Peyer's patch (tissue), 4 donors: ENCODE results near the gene TNPO3. TPM values are rescaled to one million over a fixed set of nuclear protein-coding genes. Genes with fewer than 3 reads are reported as not detected.

Source experiments
- DNase-seq, 3 donors: peaks; one replicate each; pipeline ENCODE4 v3.0.0-alpha.2; 2017 to 2019
- H3K27ac ChIP-seq, 4 donors: fragments of 200-600 bp; sonication (generic); one replicate each; pipeline ENCODE4 v1.5.1; 2016 to 2019
- H3K27me3 ChIP-seq, 2 donors: fragments of 200-600 bp; sonication (generic); one replicate each; pipeline ENCODE4 v1.5.1; 2019
- H3K36me3 ChIP-seq, 3 donors: fragments of 200-600 bp; sonication (generic); one replicate each; pipeline ENCODE4 v1.5.1; 2016 to 2019
- H3K4me1 ChIP-seq, 4 donors: fragments of 200-600 bp; sonication (generic); one replicate each; pipeline ENCODE4 v1.5.1; 2016 to 2019
- H3K4me3 ChIP-seq, 4 donors: fragments of 200-600 bp; sonication (generic); 1 replicate in 3 of 4; 2 replicates in 1 of 4; pipeline ENCODE4 v1.5.1; 2016 to 2019; ENCODE audit warnings: mild to moderate bottlenecking in 1 of 4
- H3K9me3 ChIP-seq, 4 donors: fragments of 200-600 bp; sonication (generic); one replicate each; pipeline ENCODE4 v1.5.1; 2016 to 2019; ENCODE audit warnings: mild to moderate bottlenecking in 1 of 4
- CTCF ChIP-seq, 6 experiments: fragments of 450-650 bp in 4 of 6; fragments of 200-600 bp in 2 of 6; sonication (generic) in 1 of 6; IDR thresholded peaks; one replicate each; pipeline ENCODE4 v1.5.1; 2017 to 2019; ENCODE audit warnings: antibody characterized with exemption in 6 of 6, mild to moderate bottlenecking in 3 of 6, moderate library complexity in 1 of 6
- POLR2A ChIP-seq, 2 donors: fragments of 450-650 bp; IDR thresholded peaks; one replicate each; pipeline ENCODE4 v1.5.1; 2017; ENCODE audit warnings: antibody characterized with exemption in 2 of 2, mild to moderate bottlenecking in 2 of 2, moderate library complexity in 2 of 2
- total RNA-seq, 4 donors: library from RNA; depleted of rRNA; stranded (reverse); fragments of >200 nt; gene quantifications; one replicate each; pipeline ENCODE4 v1.1.0, GENCODE V29; 2016

TNPO3 gene
- total RNA-seq, 4 donors from 2014 or later = 25.2 to 55.3 (median 42.1) TPM

GRCh38 chr7:128941323-128941890 lies 113.5 kb downstream of the TNPO3 start:
- Histone ChIP-seq H3K4me1 (peaks cover 0 to 27% (median 7%) of the 10 kb centered on the region in 4 donors), H3K9me3 (no peaks in the 10 kb centered on the region), H3K36me3 (no peaks in the 10 kb centered on the region), H3K27me3 (no peaks in the 10 kb centered on the region), H3K27ac (peak overlapping the region in 3 of 4 donors; percentile 80 to 95 (median 85)), H3K4me3 (peak overlapping the region in 1 of 4 donors; percentile 18)
- DNase-seq = peak in 1 of 3 donors; percentile 41
- TF ChIP-seq POLR2A (IDR thresholded peaks at IDR 0.05) (no peak), CTCF (IDR thresholded peaks at IDR 0.05) (no peak)

- peak overlapping the region in 3 of 4 donors; percentile 11 to 85 (median 11) for H3K4me3 ChIP-seq
- H3K36me3 ChIP-seq = no peaks in the 10 kb centered on the region
- no peaks in the 10 kb centered on the region for H3K27me3 ChIP-seq
- TF ChIP-seq POLR2A (IDR thresholded peaks at IDR 0.05) = no peak
- TF ChIP-seq CTCF (IDR thresholded peaks at IDR 0.05) = no peak
- DNase-seq = peak in 2 of 3 donors; percentile 89 to 91
- no peaks in the 10 kb centered on the region for H3K9me3 ChIP-seq
- H3K27ac ChIP-seq = peak overlapping the region; percentile 33 to 95 (median 82)
- peaks cover 0 to 27% (median 8%) of the 10 kb centered on the region in 4 donors for H3K4me1 ChIP-seq
Observed at GRCh38 chr7:128940494-128941322, 114.2 kb downstream of the TNPO3 start.

- no peaks in the 10 kb centered on the region for H3K27me3 ChIP-seq
- DNase-seq = peak in 2 of 3 donors; percentile 62 to 66
- no peaks in the 10 kb centered on the region for H3K9me3 ChIP-seq
- H3K36me3 ChIP-seq = no peaks in the 10 kb centered on the region
- H3K27ac ChIP-seq = peak overlapping the region; percentile 33 to 95 (median 82)
- TF ChIP-seq POLR2A (IDR thresholded peaks at IDR 0.05) (no peak), CTCF (IDR thresholded peaks at IDR 0.05) (no peak)
- peaks cover 0 to 27% (median 11%) of the 10 kb centered on the region in 4 donors for H3K4me1 ChIP-seq
- H3K4me3 ChIP-seq = peak overlapping the region in 3 of 4 donors; percentile 11 to 85 (median 72)
Observed at GRCh38 chr7:128939861-128940410, 115.0 kb downstream of the TNPO3 start.

- Histone ChIP-seq H3K4me1 (peaks cover 0 to 27% (median 11%) of the 10 kb centered on the region in 4 donors), H3K27ac (peak overlapping the region; percentile 33 to 95 (median 82)), H3K36me3 (no peaks in the 10 kb centered on the region), H3K4me3 (peak overlapping the region; percentile 72 to 90 (median 80)), H3K27me3 (no peaks in the 10 kb centered on the region), H3K9me3 (no peaks in the 10 kb centered on the region)
- no peak for TF ChIP-seq POLR2A (IDR thresholded peaks at IDR 0.05)
- DNase-seq = peak in 2 of 3 donors; percentile 50 to 58
Observed at GRCh38 chr7:128939075-128939860, 115.6 kb downstream of the TNPO3 start.

GRCh38 chr7:128938544-128939074 lies 116.3 kb downstream of the TNPO3 start:
- peak in 2 of 3 donors; percentile 35 to 63 for DNase-seq
- H3K36me3 ChIP-seq = no peaks in the 10 kb centered on the region
- H3K4me3 ChIP-seq = peak overlapping the region; percentile 72 to 90 (median 80)
- H3K4me1 ChIP-seq = peaks cover 0 to 27% (median 14%) of the 10 kb centered on the region in 4 donors
- peak in 1 of 2 donors; percentile 26 for TF ChIP-seq POLR2A (IDR thresholded peaks at IDR 0.05)
- TF ChIP-seq CTCF (IDR thresholded peaks at IDR 0.05) = no peak
- H3K27me3 ChIP-seq = no peaks in the 10 kb centered on the region
- H3K9me3 ChIP-seq = no peaks in the 10 kb centered on the region
- H3K27ac ChIP-seq = peak overlapping the region; percentile 33 to 95 (median 82)
